Right lobe of liver (tissue), 6 donors: ENCODE measurements around the gene CUBN. TPM values are rescaled to one million over a fixed set of nuclear protein-coding genes. Genes with fewer than 3 reads are reported as not detected.

Experiments
- ATAC-seq, 4 donors: fragments of 200-7000 bp; cut with Tn5 transposase; one replicate each; pipeline ENCODE4 v1.9.1; 2020; ENCODE audit warnings: mild to moderate bottlenecking in 4 of 4, moderate library complexity in 4 of 4
- DNase-seq, 3 donors: peaks; one replicate each; pipeline ENCODE4 v3.0.0-alpha.2; 2020
- H3K27ac ChIP-seq, 3 donors: fragments of 200-600 bp; one replicate each; pipeline ENCODE4 v1.8.0; 2022
- H3K27me3 ChIP-seq, 2 donors: fragments of 200-600 bp; one replicate each; pipeline ENCODE4 v1.8.0; 2022
- H3K36me3 ChIP-seq, 4 donors: fragments of 200-600 bp; sonication (generic) in 1 of 4; one replicate each; pipeline versions ENCODE4 v1.5.1 to v1.8.0; 2017 to 2022; ENCODE audit warnings: control low read depth in 1 of 4
- H3K4me1 ChIP-seq, 4 donors: fragments of 200-600 bp; sonication (generic) in 1 of 4; one replicate each; pipeline versions ENCODE4 v1.5.1 to v1.8.0; 2017 to 2022; ENCODE audit warnings: control low read depth in 1 of 4
- H3K4me3 ChIP-seq, 3 donors: fragments of 200-600 bp; one replicate each; pipeline ENCODE4 v1.8.0; 2022
- H3K9me3 ChIP-seq, 4 donors: fragments of 200-600 bp; sonication (generic) in 1 of 4; one replicate each; pipeline versions ENCODE4 v1.5.1 to v1.8.0; 2017 to 2022; ENCODE audit warnings: control low read depth in 1 of 4
- POLR2A ChIP-seq: fragments of 450-650 bp; IDR thresholded peaks from one replicate; pipeline ENCODE4 v1.6.1; 2017; ENCODE audit warnings: antibody characterized with exemption, mild to moderate bottlenecking
- WGBS: methylation state at CpG from one replicate; pipeline ENCODE4 v1.1.6; 2018; ENCODE audit warnings: low coverage, low lambda C conversion rate; ENCODE audit not compliant: insufficient coverage; ENCODE audit errors: missing lambda C conversion rate; 5-methylcytosine and 5-hydroxymethylcytosine counted together
- intact Hi-C, 2 donors: fragments of 100-400 bp; cut with DNase I; formaldehyde crosslinking; loops; one replicate each; pipeline versions ENCODE4 v1.11.2 to v1.14.1; 2022
- total RNA-seq, 6 experiments: library from RNA; depleted of rRNA in 2 of 6; stranded (reverse); fragments of >200 nt in 2 of 6; fragmentation: NEBNext Ultra II Directional in 3 of 6; extraction: Animal tissue kit (Norgen Biotek cat#: 25700) in 3 of 6; gene quantifications; one replicate each; pipeline versions ENCODE4 v1.1.0 to v1.2.4, GENCODE V29; 2016 to 2023
- TF ChIP-seq, protein P1 (sequence below), 4 donors: fragments of 200-600 bp in 3 of 4; fragments of 450-650 bp in 1 of 4; IDR thresholded peaks; one replicate each; pipeline versions ENCODE4 v1.5.1 to v1.8.0; 2016 to 2022; ENCODE audit warnings: antibody characterized with exemption in 4 of 4, mild to moderate bottlenecking in 2 of 4
- donor health status: DM: no; HTN: yes; CAD: no.
- donor health status: DM: no; HTN: no; CAD: no.
- donor health status: DM: no; HTN: no; CAD: no.
- donor health status: DM: no; HTN: yes; CAD: no.
- donor health status: DM: no; HTN: yes; CAD: no.

Gene CUBN
- total RNA-seq, 6 experiments from 2014 or later, result 0.07 to 0.74 (median 0.27) TPM

GRCh38 chr10:16944402-16944801 lies 185.2 kb downstream of the CUBN start:
- ATAC-seq (no peak), DNase-seq (no peak)
- intact Hi-C loops, result no loop called here
- no peaks in the 10 kb centered on the region for H3K36me3 ChIP-seq
- 61% methylated on average over 4 of the region's 4 CpGs for WGBS
- no peak overlapping the region for H3K27ac ChIP-seq
- H3K4me3 ChIP-seq, result no peak overlapping the region
- no peak for TF ChIP-seq POLR2A
- TF ChIP-seq, protein P1, sequence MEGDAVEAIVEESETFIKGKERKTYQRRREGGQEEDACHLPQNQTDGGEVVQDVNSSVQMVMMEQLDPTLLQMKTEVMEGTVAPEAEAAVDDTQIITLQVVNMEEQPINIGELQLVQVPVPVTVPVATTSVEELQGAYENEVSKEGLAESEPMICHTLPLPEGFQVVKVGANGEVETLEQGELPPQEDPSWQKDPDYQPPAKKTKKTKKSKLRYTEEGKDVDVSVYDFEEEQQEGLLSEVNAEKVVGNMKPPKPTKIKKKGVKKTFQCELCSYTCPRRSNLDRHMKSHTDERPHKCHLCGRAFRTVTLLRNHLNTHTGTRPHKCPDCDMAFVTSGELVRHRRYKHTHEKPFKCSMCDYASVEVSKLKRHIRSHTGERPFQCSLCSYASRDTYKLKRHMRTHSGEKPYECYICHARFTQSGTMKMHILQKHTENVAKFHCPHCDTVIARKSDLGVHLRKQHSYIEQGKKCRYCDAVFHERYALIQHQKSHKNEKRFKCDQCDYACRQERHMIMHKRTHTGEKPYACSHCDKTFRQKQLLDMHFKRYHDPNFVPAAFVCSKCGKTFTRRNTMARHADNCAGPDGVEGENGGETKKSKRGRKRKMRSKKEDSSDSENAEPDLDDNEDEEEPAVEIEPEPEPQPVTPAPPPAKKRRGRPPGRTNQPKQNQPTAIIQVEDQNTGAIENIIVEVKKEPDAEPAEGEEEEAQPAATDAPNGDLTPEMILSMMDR (IDR thresholded peaks at IDR 0.05), result no peak
- H3K9me3 ChIP-seq, result no peaks in the 10 kb centered on the region
- H3K27me3 ChIP-seq, result no peaks in the 10 kb centered on the region
- H3K4me1 ChIP-seq, result no peaks in the 10 kb centered on the region

DNA sequence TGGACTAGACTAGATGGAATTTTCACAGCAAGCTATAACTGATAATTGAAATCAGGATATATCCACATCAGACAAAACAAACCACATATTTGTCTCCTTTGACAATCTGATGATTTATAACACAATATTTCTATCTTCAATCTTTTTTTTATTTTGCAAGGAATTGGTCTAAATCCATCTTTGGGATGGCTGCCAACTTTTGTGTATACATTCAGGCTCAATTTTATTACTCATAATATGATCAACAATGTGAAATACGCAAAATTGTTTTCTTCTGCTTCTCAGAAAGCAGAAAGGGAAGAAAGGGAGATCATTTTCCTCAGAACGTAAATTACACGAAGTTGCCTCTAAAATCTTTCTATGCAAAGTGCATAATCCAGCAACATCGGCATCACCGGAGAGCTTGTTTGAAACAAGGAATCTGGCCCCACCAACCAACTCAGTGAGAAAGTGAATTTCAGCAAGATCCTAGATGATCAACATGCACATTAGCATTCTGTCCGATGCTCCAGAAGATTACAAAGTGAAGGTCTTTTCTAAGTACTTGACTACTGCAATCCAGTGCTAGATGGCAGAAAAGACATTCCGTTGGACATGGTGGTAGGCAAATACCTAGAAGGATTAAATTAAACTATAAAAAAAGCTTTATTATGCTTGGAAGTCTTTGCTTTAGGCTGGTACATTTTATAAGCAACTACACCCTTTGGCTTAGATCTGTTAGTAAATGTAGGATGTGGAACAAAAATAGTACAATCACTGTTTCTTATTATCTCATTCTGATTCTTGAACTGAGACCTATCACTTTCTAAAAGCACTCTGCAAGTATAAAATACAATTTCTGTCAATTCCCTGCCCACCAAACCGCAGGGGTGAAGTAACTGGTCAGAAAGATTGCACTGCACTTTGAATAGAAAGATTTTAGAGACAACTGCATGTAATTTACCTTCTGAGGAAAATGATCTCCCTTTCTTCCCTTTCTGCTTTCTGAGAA lies 186.0 kb downstream of the CUBN start:
- Histone ChIP-seq H3K4me1 (no peaks in the 10 kb centered on the region), H3K27ac (no peak overlapping the region), H3K9me3 (no peaks in the 10 kb centered on the region), H3K27me3 (no peaks in the 10 kb centered on the region), H3K36me3 (no peaks in the 10 kb centered on the region), H3K4me3 (no peak overlapping the region)
- intact Hi-C loops, result no loop called here
- ATAC-seq, result no peak
- WGBS, result 63% methylated on average over 8 of the region's 8 CpGs
- DNase-seq, result no peak
- TF ChIP-seq POLR2A, result no peak
- TF ChIP-seq, protein P1 (IDR thresholded peaks at IDR 0.05), result no peak

- no peaks in the 10 kb centered on the region for H3K9me3 ChIP-seq
- no peak for TF ChIP-seq POLR2A
- TF ChIP-seq, protein P1 (IDR thresholded peaks at IDR 0.05), result no peak
- no peak overlapping the region for H3K27ac ChIP-seq
- ATAC-seq, result no peak
- H3K4me1 ChIP-seq, result no peaks in the 10 kb centered on the region
- no peak for DNase-seq
- no peaks in the 10 kb centered on the region for H3K27me3 ChIP-seq
- 36% methylated on average over 4 of the region's 4 CpGs for WGBS
- H3K4me3 ChIP-seq, result no peak overlapping the region
- no peaks in the 10 kb centered on the region for H3K36me3 ChIP-seq
- intact Hi-C loops, result no loop called here
Observed at GRCh38 chr10:16942381-16943078, 187.1 kb downstream of the CUBN start.

DNA sequence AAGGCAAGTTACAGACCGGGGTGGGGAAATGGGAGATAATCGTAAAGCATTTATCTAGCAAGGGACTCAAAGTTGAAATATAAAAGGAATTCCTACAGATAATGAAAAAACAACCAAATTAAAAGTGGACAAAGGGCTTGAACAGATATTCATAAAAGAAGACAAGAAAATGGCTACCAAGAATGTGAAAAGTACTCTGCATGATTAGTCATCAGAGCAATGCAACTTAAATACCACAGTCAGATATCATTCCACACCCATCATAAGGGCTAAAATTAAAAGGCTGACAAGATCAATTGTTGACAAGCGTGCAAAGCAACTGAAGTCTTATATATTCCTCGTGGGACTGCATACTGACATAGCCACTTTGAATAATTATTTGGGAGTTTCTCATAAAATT lies 187.7 kb downstream of the CUBN start:
- no peaks in the 10 kb centered on the region for H3K4me1 ChIP-seq
- no peak overlapping the region for H3K27ac ChIP-seq
- H3K36me3 ChIP-seq, result no peaks in the 10 kb centered on the region
- 67% methylated on average over 4 of the region's 4 CpGs for WGBS
- DNase-seq (no peak), ATAC-seq (no peak)
- TF ChIP-seq POLR2A, result no peak
- TF ChIP-seq, protein P1 (IDR thresholded peaks at IDR 0.05), result no peak
- H3K9me3 ChIP-seq, result no peaks in the 10 kb centered on the region
- intact Hi-C loops, result no loop called here
- H3K4me3 ChIP-seq, result no peak overlapping the region
- H3K27me3 ChIP-seq, result no peaks in the 10 kb centered on the region
